GM12878 (cell line): ENCODE results near the gene SNRPF. TPM values are rescaled to one million over a fixed set of nuclear protein-coding genes. Genes with fewer than 3 reads are reported as not detected.

Experiments
- ATAC-seq: fragments of 200-7000 bp; cut with Tn5 transposase; 3 replicates; pipeline ENCODE4 v1.9.1; 2020; ENCODE audit warnings: mild to moderate bottlenecking, moderate library complexity
- BruUV-seq: library from RNA; stranded (reverse); fragments of 400-500 nt; replicated peaks from 2 replicates; lab custom pipeline; 2021; lab: Mats Ljungman, UMichigan
- CTCF ChIA-PET: fragments of 300-600 bp; sonication (Branson Sonifier 250); formaldehyde crosslinking; extraction: SDS; loops from one replicate; lab custom pipeline; 2021; ENCODE audit warnings: inconsistent platforms; lab: Yijun Ruan, JAX
- POLR2A ChIA-PET: fragments of 350-600 bp; formaldehyde crosslinking; extraction: SDS; loops from one replicate; lab custom pipeline; 2021; ENCODE audit warnings: inconsistent platforms; lab: Charles Lee
- RAD21 ChIA-PET: fragments of 300-600 bp; sonication (Branson Sonifier 250); formaldehyde crosslinking; loops from one replicate; lab custom pipeline; 2023; ENCODE audit warnings: antibody characterized with exemption; ENCODE audit not compliant: unreplicated experiment; lab: Charles Lee
- SMC1A ChIA-PET: fragments of 300-600 bp; sonication (Branson Sonifier 250); formaldehyde crosslinking; loops from one replicate; lab custom pipeline; 2023; ENCODE audit not compliant: unreplicated experiment, uncharacterized antibody; lab: Charles Lee
- DNase-seq: peaks from one replicate; pipeline ENCODE4 v3.0.0-alpha.2; 2011; ENCODE audit warnings: low read depth, low spot score
- FAIRE-seq: peaks from 3 replicates; lab custom pipeline; 2011; peaks lifted over from hg19 to GRCh38; lab: Jason Lieb, UNC
- H2AFZ ChIP-seq: 2 replicates; pipeline ENCODE4 v1.6.0; 2011; ENCODE audit warnings: low read depth, low read length, control low read depth; ENCODE audit not compliant: control insufficient read depth
- H3K27ac ChIP-seq: 2 replicates; pipeline ENCODE4 v1.5.1; 2011; ENCODE audit warnings: control low read depth; ENCODE audit not compliant: control insufficient read depth, insufficient read depth
- H3K27me3 ChIP-seq, 2 experiments: replicated peaks in 1 of 2; 2 replicates each; pipeline versions ENCODE4 v1.6.0 to v1.6.1; 2011; ENCODE audit warnings: low read length in 1 of 2; ENCODE audit not compliant: control insufficient read depth in 2 of 2, insufficient read depth in 2 of 2
- H3K36me3 ChIP-seq, 2 experiments: 2 replicates each; pipeline ENCODE4 v1.5.1; 2011; ENCODE audit warnings: low read length in 1 of 2; ENCODE audit not compliant: control insufficient read depth in 2 of 2, insufficient read depth in 2 of 2
- H3K4me1 ChIP-seq: 2 replicates; pipeline ENCODE4 v1.6.1; 2011; ENCODE audit warnings: mild to moderate bottlenecking, low read length, moderate library complexity, mixed read lengths; ENCODE audit not compliant: control insufficient read depth, insufficient read depth
- H3K4me2 ChIP-seq: 2 replicates; pipeline ENCODE4 v1.6.0; 2011; ENCODE audit warnings: control low read depth; ENCODE audit not compliant: control insufficient read depth, insufficient read depth
- H3K4me3 ChIP-seq: fragments of 200-600 bp; sonication (generic); 2 replicates; pipeline ENCODE4 v1.5.1; 2016
- H3K79me2 ChIP-seq: 2 replicates; pipeline ENCODE4 v1.6.0; 2011; ENCODE audit warnings: low read length; ENCODE audit not compliant: control insufficient read depth, insufficient read depth
- H3K9ac ChIP-seq: 2 replicates; pipeline ENCODE4 v1.8.0; 2011; ENCODE audit warnings: low read length, control low read depth, mixed read lengths; ENCODE audit not compliant: control insufficient read depth, insufficient read depth
- H3K9me3 ChIP-seq: replicated peaks from 3 replicates; pipeline ENCODE4 v1.5.1; 2011; ENCODE audit warnings: mild to moderate bottlenecking, low read length; ENCODE audit not compliant: control insufficient read depth, insufficient read depth
- H4K20me1 ChIP-seq: 2 replicates; pipeline ENCODE4 v1.6.0; 2011; ENCODE audit not compliant: control insufficient read depth, insufficient read depth
- DPF2 ChIP-seq: fragments of 450-650 bp; IDR thresholded peaks from 2 replicates; pipeline ENCODE4 v1.6.1; 2017; ENCODE audit warnings: mild to moderate bottlenecking
- EP300 ChIP-seq, 2 experiments: fragments of 150-350 bp in 1 of 2; IDR thresholded peaks; 2 replicates each; pipeline ENCODE4 v1.6.1; 2011 to 2012; ENCODE audit warnings: low read depth in 2 of 2, low read length in 2 of 2, borderline replicate concordance in 1 of 2, improper control_type of control experiment in 1 of 2, inconsistent platforms in 1 of 2; ENCODE audit not compliant: control insufficient read depth in 1 of 2
- HDAC2 ChIP-seq: fragments of 200-600 bp; sonication (generic); IDR thresholded peaks from 2 replicates; pipeline ENCODE4 v1.6.1; 2017
- IKZF1 ChIP-seq: fragments of 450-650 bp; conservative IDR thresholded peaks from 2 replicates; pipeline ENCODE4 v1.6.1; 2017; ENCODE audit warnings: antibody characterized with exemption, mild to moderate bottlenecking
- JUNB ChIP-seq: IDR thresholded peaks from 2 replicates; pipeline ENCODE4 v1.6.1; 2016; ENCODE audit warnings: antibody characterized with exemption, mild to moderate bottlenecking
- JUND ChIP-seq: IDR thresholded peaks from 2 replicates; pipeline ENCODE4 v1.6.1; 2012; ENCODE audit warnings: low read depth, mild to moderate bottlenecking, low read length, improper control_type of control experiment, moderate library complexity
- KLF5 ChIP-seq: fragments of 450-650 bp; IDR thresholded peaks from 2 replicates; pipeline ENCODE4 v1.6.1; 2014; ENCODE audit warnings: mild to moderate bottlenecking; ENCODE audit not compliant: partially characterized antibody
- POLR2AphosphoS2 ChIP-seq: IDR thresholded peaks from 2 replicates; pipeline ENCODE4 v1.6.1; 2011; ENCODE audit warnings: low read depth, mild to moderate bottlenecking, low read length, improper control_type of control experiment, moderate library complexity
- SMARCA5 ChIP-seq: fragments of 450-650 bp; IDR thresholded peaks from 2 replicates; pipeline ENCODE4 v1.6.1; 2017; ENCODE audit warnings: mild to moderate bottlenecking
- TCF3 ChIP-seq: IDR thresholded peaks from 2 replicates; pipeline ENCODE4 v1.6.1; 2012; ENCODE audit warnings: low read depth, mild to moderate bottlenecking, low read length, borderline replicate concordance; ENCODE audit not compliant: insufficient read depth
- ZNF622 ChIP-seq: fragments of 450-650 bp; IDR thresholded peaks from 2 replicates; pipeline ENCODE4 v1.6.1; 2017; ENCODE audit warnings: mild to moderate bottlenecking, inconsistent platforms
- WGBS: methylation state at CpG from one replicate; pipeline ENCODE4 v1.1.6; 2016; ENCODE audit warnings: low lambda C conversion rate; ENCODE audit not compliant: insufficient replicate concordance, insufficient coverage; ENCODE audit errors: missing lambda C conversion rate; 5-methylcytosine and 5-hydroxymethylcytosine counted together
- in situ Hi-C: fragments of 300-500 bp; cut with MboI; formaldehyde crosslinking; loops from 9 replicates; pipeline ENCODE4 v1.14.3; 2018; ENCODE audit warnings: mixed read lengths
- intact Hi-C: fragments of 100-400 bp; cut with micrococcal nuclease; formaldehyde crosslinking; loops from one replicate; pipeline ENCODE4 v1.14.2; 2022; ENCODE audit not compliant: unreplicated experiment
- polyA plus RNA-seq, 11 experiments: library from polyadenylated mRNA; depleted of rRNA in 4 of 11; unstranded in 6 of 11; stranded (reverse) in 5 of 11; fragments of >200 nt; fragmentation: Nextera tagmentation in 4 of 11; fragmentation: Illumina TruSeq in 1 of 11; extraction: Ambion mirVana in 4 of 11; extraction: Trizol in 1 of 11; gene quantifications; 1 replicate in 1 of 11; 2 replicates in 10 of 11; pipeline versions ENCODE4 v1.2.1 to v1.2.3, GENCODE V29; 2011 to 2016; ENCODE audit warnings: inconsistent platforms in 2 of 11, missing spikeins in 2 of 11, low read depth in 1 of 11
- total RNA-seq, 4 experiments: library from RNA; depleted of rRNA in 3 of 4; stranded (reverse); fragments of >200 nt in 3 of 4; fragmentation: Illumina TruSeq in 1 of 4; extraction: Trizol in 1 of 4; gene quantifications; 2 replicates each; pipeline versions ENCODE4 v1.2.1 to v1.2.3, GENCODE V29; 2013 to 2021
- TF ChIP-seq, protein P1 (sequence below): fragments of 450-650 bp; IDR thresholded peaks from 2 replicates; pipeline ENCODE4 v1.6.1; 2016; ENCODE audit warnings: mild to moderate bottlenecking, moderate library complexity, borderline replicate concordance
- TF ChIP-seq, protein P2 (sequence below): fragments of 450-650 bp; IDR thresholded peaks from 2 replicates; pipeline ENCODE4 v1.6.1; 2014; ENCODE audit warnings: mild to moderate bottlenecking

The SNRPF gene
- total and polyA plus RNA-seq, 10 of the 15 experiments (the other 5 are each of a cell fraction or from before 2014, with no cell fraction given) = 36.5 to 204 (median 77.9) TPM

DNA sequence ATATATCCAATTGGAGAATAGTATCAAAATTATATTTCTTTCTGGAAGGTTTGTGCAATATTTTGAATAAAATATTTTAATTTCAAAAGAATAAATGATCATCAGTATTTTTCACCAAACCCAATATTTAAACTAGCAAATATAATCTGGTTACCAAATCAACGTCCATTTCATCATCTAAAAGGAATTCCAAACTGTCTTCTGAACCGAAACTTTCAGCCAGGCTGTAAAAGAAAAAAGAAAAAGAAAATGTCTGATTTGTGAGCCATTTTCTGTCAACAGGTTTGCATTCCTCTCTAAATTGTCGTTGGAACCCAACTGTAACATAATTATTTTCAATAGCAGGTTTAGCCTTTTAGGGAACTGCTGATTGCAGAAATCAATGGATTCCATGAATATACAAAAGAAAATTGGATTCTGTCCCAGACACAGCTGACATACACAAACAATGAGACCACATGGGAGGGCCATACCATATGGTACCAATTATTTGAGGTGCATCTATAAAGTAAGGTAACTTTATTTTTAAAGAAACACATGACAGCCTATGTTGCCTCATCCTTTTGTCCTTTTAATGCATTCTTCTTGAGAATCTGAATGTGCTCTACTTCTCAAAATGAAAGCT, 22.7 kb downstream of the SNRPF start (continued):
- TF ChIP-seq, protein P1, sequence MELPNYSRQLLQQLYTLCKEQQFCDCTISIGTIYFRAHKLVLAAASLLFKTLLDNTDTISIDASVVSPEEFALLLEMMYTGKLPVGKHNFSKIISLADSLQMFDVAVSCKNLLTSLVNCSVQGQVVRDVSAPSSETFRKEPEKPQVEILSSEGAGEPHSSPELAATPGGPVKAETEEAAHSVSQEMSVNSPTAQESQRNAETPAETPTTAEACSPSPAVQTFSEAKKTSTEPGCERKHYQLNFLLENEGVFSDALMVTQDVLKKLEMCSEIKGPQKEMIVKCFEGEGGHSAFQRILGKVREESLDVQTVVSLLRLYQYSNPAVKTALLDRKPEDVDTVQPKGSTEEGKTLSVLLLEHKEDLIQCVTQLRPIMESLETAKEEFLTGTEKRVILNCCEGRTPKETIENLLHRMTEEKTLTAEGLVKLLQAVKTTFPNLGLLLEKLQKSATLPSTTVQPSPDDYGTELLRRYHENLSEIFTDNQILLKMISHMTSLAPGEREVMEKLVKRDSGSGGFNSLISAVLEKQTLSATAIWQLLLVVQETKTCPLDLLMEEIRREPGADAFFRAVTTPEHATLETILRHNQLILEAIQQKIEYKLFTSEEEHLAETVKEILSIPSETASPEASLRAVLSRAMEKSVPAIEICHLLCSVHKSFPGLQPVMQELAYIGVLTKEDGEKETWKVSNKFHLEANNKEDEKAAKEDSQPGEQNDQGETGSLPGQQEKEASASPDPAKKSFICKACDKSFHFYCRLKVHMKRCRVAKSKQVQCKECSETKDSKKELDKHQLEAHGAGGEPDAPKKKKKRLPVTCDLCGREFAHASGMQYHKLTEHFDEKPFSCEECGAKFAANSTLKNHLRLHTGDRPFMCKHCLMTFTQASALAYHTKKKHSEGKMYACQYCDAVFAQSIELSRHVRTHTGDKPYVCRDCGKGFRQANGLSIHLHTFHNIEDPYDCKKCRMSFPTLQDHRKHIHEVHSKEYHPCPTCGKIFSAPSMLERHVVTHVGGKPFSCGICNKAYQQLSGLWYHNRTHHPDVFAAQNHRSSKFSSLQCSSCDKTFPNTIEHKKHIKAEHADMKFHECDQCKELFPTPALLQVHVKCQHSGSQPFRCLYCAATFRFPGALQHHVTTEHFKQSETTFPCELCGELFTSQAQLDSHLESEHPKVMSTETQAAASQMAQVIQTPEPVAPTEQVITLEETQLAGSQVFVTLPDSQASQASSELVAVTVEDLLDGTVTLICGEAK = no peak
- no peak for TF ChIP-seq POLR2AphosphoS2

DNA sequence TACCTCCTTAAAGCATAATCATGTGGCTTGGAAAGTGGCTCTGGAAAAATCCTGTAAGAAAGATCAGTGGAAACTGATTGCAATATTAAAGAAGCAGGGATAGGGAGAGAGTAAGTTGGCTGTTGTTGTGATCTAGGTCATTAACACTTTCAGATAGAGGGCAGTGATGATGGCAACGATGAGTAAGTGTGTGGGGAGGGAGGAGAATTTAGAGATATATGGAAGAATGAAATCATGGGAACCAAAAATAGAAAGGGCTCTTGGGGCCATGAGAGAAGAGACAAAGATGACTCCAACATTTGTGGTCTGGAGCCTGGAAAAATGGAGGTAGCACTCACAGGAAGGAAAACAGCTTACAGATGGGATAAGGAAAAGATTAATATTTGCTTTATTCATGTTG, 23.3 kb downstream of the SNRPF start:
- BruUV-seq = no TSS peak
- Histone ChIP-seq H3K79me2 (no peaks in the 10 kb centered on the region), H3K9ac (no peak overlapping the region), H3K9me3 (no peaks in the 10 kb centered on the region), H3K4me2 (no peak overlapping the region), H4K20me1 (no peaks in the 10 kb centered on the region), H3K4me1 (no peaks in the 10 kb centered on the region), H3K27ac (no peak overlapping the region), H2AFZ (no peak overlapping the region), H3K27me3 (no peaks in the 10 kb centered on the region), H3K36me3 (no peaks in the 10 kb centered on the region), H3K4me3 (no peak overlapping the region)
- ChIA-PET CTCF (no interaction called here), POLR2A (no interaction called here), RAD21 (no interaction called here), SMC1A (no interaction called here)
- FAIRE-seq (no peak), DNase-seq (no peak), ATAC-seq (no peak)
- intact Hi-C loops = no loop called here
- in situ Hi-C loops = no loop called here
- WGBS = 61% methylated on average over 1 of the region's 1 CpG
- no peak for TF ChIP-seq EP300 (IDR thresholded peaks at IDR 0.05; ENCODE audit: borderline replicate concordance in 1 of 2, control insufficient read depth in 1 of 2, low read depth in 2 of 2, low read length in 2 of 2)
- no peak for TF ChIP-seq TCF3
- TF ChIP-seq SMARCA5 = no peak
- no peak for TF ChIP-seq ZNF622
- no peak for TF ChIP-seq JUND
- TF ChIP-seq, protein P1 = no peak
- no peak for TF ChIP-seq IKZF1
- no peak for TF ChIP-seq KLF5
- TF ChIP-seq, protein P2, sequence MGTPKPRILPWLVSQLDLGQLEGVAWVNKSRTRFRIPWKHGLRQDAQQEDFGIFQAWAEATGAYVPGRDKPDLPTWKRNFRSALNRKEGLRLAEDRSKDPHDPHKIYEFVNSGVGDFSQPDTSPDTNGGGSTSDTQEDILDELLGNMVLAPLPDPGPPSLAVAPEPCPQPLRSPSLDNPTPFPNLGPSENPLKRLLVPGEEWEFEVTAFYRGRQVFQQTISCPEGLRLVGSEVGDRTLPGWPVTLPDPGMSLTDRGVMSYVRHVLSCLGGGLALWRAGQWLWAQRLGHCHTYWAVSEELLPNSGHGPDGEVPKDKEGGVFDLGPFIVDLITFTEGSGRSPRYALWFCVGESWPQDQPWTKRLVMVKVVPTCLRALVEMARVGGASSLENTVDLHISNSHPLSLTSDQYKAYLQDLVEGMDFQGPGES = no peak
- no peak for TF ChIP-seq JUNB
- no peak for TF ChIP-seq HDAC2
- no peak for TF ChIP-seq DPF2
